Mucosa of rectum (tissue), 2 donors: ENCODE results near the gene PLEK.
"Not testable (repeated sequence)": the region's sequence is repeated elsewhere in the genome, so short reads cannot be mapped to it uniquely, and the experiment has no call there.

Source experiments
- H3K27ac ChIP-seq, 2 donors: one replicate each; pipeline ENCODE4 v1.7.0; 2013; ENCODE audit warnings: inconsistent platforms in 2 of 2, low read depth in 2 of 2, low read length in 2 of 2
- H3K27me3 ChIP-seq, 2 donors: one replicate each; pipeline ENCODE4 v1.7.0; 2013; ENCODE audit warnings: low read length in 2 of 2; ENCODE audit not compliant: control insufficient read depth in 2 of 2, insufficient read depth in 2 of 2
- H3K36me3 ChIP-seq, 2 donors: one replicate each; pipeline ENCODE4 v1.7.0; 2013; ENCODE audit warnings: low read length in 2 of 2; ENCODE audit not compliant: control insufficient read depth in 2 of 2, insufficient read depth in 2 of 2
- H3K4me1 ChIP-seq, 2 donors: one replicate each; pipeline ENCODE4 v1.7.0; 2013; ENCODE audit warnings: low read length in 2 of 2, mild to moderate bottlenecking in 1 of 2; ENCODE audit not compliant: control insufficient read depth in 2 of 2, insufficient read depth in 2 of 2
- H3K4me3 ChIP-seq, 2 donors: one replicate each; pipeline ENCODE4 v1.7.0; 2013; ENCODE audit warnings: low read length in 2 of 2
- H3K9ac ChIP-seq, 2 donors: one replicate each; pipeline ENCODE4 v1.7.0; 2013; ENCODE audit warnings: low read length in 2 of 2, low read depth in 1 of 2, mild to moderate bottlenecking in 1 of 2
- H3K9me3 ChIP-seq, 2 donors: one replicate each; pipeline ENCODE4 v1.7.0; 2013; ENCODE audit warnings: low read length in 2 of 2; ENCODE audit not compliant: control insufficient read depth in 2 of 2
- donor health status: healthy.
- donor health status: Normal muscosa, but diverticular disease.

The PLEK gene

GRCh38 chr2:68434981-68435380 is 69.9 kb downstream of the PLEK start:
- Histone ChIP-seq H3K36me3 (no peaks in the 10 kb centered on the region), H3K4me1 (no peaks in the 10 kb centered on the region), H3K9ac (no peak overlapping the region), H3K4me3 (no peak overlapping the region), H3K27ac (no peak overlapping the region), H3K9me3 (no peaks in the 10 kb centered on the region), H3K27me3 (no peaks in the 10 kb centered on the region)

DNA sequence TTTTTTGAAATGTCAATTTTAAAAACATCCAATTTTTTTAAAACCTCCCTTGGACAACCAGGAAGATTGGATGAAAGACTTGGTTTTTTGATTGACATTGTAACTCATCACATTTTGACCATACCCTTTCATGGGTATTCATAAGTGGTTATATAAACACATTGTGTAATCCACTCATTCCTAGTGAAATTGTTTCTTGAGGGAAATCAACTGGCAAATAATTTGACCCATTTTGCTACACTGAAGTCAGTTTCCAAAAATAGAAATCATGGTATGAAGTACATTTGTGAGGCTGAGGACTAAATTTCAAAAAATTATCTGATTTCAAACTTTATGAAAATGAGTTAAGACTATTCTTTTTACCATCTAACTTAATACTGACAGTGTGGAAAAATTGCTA is 70.5 kb downstream of the PLEK start:
- H3K36me3 ChIP-seq: no peaks in the 10 kb centered on the region
- no peak overlapping the region for H3K27ac ChIP-seq
- H3K4me1 ChIP-seq: no peaks in the 10 kb centered on the region
- no peaks in the 10 kb centered on the region for H3K27me3 ChIP-seq
- no peak overlapping the region for H3K9ac ChIP-seq
- H3K9me3 ChIP-seq: no peaks in the 10 kb centered on the region
- no peak overlapping the region for H3K4me3 ChIP-seq

GRCh38 chr2:68436270-68436669 is 71.2 kb downstream of the PLEK start:
- Histone ChIP-seq H3K27me3 (no peaks in the 10 kb centered on the region), H3K27ac (no peak overlapping the region), H3K9ac (no peak overlapping the region), H3K36me3 (no peaks in the 10 kb centered on the region), H3K4me1 (peaks cover 1 to 3% of the 10 kb centered on the region in 2 donors), H3K4me3 (no peak overlapping the region), H3K9me3 (no peaks in the 10 kb centered on the region)

DNA sequence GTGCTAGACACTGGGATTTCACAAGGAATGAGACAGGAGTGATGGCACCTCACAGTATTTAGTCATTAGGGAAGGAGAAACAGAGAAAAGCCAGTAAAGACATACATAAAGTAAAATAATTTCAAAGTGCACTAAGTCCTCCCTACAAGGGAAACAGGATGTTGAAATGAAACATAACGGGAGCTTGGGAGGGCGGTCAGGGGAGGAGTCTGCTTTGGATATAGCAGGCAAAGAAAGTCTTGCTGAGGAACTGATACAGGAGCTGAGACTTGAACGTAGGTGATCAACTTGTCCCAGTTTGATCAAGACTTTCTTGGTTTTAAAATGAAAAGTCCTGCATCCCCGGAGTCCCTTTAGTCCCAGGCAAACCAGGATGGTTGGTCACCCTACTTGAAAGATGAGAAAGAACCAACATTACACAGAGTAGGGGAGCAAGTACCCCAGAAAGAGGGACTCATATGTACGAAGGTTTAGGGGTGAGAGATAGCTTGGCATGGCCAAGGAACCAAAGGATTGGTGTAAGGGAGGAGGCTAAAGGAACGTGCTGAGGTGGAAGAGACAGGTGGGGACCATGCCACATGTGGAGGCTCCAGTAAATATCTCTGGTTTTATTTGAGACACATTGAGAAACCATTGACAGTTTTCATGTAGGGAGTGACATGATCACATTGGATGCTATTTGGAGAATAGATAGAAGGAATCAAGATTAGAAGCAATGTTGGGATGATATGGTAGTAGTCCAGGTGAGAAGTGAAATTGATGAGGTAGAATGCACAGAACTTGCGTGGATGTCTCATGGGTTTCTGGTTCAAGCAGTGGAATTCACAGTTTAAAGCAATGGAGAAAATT is 73.6 kb downstream of the PLEK start:
- Histone ChIP-seq H3K27me3 (no peaks in the 10 kb centered on the region), H3K9ac (no peak overlapping the region), H3K4me1 (peaks cover 5 to 7% of the 10 kb centered on the region in 2 donors), H3K4me3 (no peak overlapping the region), H3K27ac (no peak overlapping the region), H3K9me3 (no peaks in the 10 kb centered on the region), H3K36me3 (no peaks in the 10 kb centered on the region)

DNA sequence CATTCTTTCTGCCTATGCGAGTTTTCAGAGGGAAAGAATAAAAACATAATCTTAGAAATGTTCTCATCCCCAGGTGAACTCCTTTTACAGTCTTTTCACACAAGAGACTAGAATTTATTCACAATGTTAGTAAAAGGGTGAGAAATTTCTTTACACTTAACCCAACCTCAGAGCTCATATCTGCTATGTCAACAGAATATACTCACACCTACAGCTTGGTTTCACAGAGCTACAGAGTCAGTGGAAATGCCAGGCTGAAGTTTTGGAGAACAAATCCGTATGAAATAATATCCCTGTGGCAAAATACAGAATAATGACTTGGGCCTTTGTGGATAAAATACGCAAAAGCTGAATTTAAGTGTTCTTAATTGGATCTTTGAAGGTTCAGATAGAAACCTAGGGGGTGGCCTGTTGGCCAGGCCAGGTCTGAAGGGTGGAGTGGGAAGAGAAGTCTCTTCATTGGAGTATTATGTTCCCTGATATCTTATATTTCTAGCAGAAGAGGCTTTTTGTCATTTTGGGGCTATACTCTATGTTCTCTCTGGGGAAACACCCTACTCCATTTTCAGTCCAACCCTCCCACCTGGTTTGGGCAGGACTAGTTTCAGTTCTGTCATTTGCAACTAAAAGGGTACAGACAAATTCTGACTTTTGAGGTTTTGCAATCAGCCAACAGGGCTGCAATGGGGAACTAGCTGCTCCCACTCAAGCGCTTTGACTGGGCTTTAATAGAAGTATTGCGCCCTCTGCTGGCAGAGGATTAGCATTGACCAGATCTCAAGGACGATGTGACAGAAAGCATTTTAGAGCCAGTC is 76.3 kb downstream of the PLEK start:
- Histone ChIP-seq H3K27ac (no peak overlapping the region), H3K4me1 (peaks cover 5 to 7% of the 10 kb centered on the region in 2 donors), H3K9me3 (no peaks in the 10 kb centered on the region), H3K27me3 (no peaks in the 10 kb centered on the region), H3K36me3 (no peaks in the 10 kb centered on the region), H3K4me3 (no peak overlapping the region), H3K9ac (no peak overlapping the region)

- Histone ChIP-seq H3K27ac (no peak overlapping the region), H3K9ac (no peak overlapping the region), H3K36me3 (no peaks in the 10 kb centered on the region), H3K4me1 (peaks cover 5 to 7% of the 10 kb centered on the region in 2 donors), H3K27me3 (no peaks in the 10 kb centered on the region), H3K9me3 (no peaks in the 10 kb centered on the region), H3K4me3 (no peak overlapping the region)
These were observed 76.9 kb downstream of the PLEK start for GRCh38 chr2:68441994-68442322.

- not testable (repeated sequence) for H3K4me1 ChIP-seq, H3K27ac ChIP-seq, H3K9me3 ChIP-seq, H3K36me3 ChIP-seq, H3K9ac ChIP-seq, H3K4me3 ChIP-seq, H3K27me3 ChIP-seq
These were observed 81.3 kb downstream of the PLEK start for GRCh38 chr2:68446425-68446824.
